Fibroblast of villous mesenchyme (primary cell): ENCODE results near the gene CTSC. TPM values are rescaled to one million over a fixed set of nuclear protein-coding genes. Genes with fewer than 3 reads are reported as not detected.
A peak's percentile ranks its signal among the peaks of the same experiment; 100 is the strongest.

Experiments
- DNase-seq: peaks from one replicate; pipeline ENCODE4 v3.0.0-alpha.2; 2010; ENCODE audit warnings: low read depth
- H3K4me3 ChIP-seq: 2 replicates; pipeline ENCODE4 v1.5.1; 2011; ENCODE audit warnings: low read depth, mild to moderate bottlenecking, low read length
- total RNA-seq: library from RNA; depleted of rRNA; stranded (reverse); fragments of >200 nt; gene quantifications from 2 replicates; pipeline ENCODE4 v1.2.3, GENCODE V29; 2012
- TF ChIP-seq, protein P1 (sequence below): IDR thresholded peaks from 2 replicates; pipeline ENCODE4 v1.5.1; 2012; ENCODE audit warnings: low read depth, mild to moderate bottlenecking, low read length; ENCODE audit not compliant: insufficient read depth

Gene CTSC
- total RNA-seq, 1 donor, result 276 TPM

DNA sequence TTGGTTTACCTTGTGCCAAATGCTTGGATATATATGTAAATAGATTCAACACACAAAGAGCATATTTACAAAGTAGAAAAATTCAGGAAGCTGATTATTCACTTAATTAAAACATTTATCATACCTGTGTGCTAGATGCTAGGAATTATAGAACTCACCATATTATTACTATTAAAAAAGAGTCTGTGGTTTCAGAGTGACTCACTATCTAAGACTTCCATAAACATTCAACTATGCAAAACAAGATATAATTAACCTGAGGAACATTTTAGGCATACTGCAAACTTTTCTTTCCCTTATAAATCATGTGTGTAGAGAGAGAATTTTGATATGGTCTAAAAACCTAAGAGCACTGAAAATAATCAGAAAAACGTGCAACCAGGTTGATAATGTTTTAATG is 27.3 kb downstream of the CTSC start:
- no peak overlapping the region for H3K4me3 ChIP-seq
- TF ChIP-seq, protein P1, sequence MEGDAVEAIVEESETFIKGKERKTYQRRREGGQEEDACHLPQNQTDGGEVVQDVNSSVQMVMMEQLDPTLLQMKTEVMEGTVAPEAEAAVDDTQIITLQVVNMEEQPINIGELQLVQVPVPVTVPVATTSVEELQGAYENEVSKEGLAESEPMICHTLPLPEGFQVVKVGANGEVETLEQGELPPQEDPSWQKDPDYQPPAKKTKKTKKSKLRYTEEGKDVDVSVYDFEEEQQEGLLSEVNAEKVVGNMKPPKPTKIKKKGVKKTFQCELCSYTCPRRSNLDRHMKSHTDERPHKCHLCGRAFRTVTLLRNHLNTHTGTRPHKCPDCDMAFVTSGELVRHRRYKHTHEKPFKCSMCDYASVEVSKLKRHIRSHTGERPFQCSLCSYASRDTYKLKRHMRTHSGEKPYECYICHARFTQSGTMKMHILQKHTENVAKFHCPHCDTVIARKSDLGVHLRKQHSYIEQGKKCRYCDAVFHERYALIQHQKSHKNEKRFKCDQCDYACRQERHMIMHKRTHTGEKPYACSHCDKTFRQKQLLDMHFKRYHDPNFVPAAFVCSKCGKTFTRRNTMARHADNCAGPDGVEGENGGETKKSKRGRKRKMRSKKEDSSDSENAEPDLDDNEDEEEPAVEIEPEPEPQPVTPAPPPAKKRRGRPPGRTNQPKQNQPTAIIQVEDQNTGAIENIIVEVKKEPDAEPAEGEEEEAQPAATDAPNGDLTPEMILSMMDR, result no peak
- peak; percentile 42 for DNase-seq

DNA sequence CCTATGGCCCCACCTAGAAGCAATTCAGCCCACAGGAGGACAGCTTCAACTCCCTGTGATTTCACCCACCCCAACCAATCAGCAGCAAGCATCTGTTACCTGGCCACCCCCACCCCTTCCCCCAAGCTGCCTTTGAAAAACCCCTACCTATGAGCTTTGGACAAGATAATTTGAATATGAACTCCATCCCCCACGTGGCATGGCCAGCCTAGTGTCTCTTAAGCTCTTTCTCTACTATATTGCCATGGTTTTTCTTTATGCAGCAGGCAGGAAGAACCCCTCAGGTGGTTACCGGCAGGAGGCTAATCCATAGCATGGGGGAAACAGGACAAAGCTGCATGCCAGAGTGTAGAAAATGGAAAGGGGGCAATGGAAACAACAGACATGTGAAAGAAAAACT is 29.0 kb downstream of the CTSC start:
- TF ChIP-seq, protein P1, result no peak
- no peak for DNase-seq
- H3K4me3 ChIP-seq, result no peak overlapping the region

DNA sequence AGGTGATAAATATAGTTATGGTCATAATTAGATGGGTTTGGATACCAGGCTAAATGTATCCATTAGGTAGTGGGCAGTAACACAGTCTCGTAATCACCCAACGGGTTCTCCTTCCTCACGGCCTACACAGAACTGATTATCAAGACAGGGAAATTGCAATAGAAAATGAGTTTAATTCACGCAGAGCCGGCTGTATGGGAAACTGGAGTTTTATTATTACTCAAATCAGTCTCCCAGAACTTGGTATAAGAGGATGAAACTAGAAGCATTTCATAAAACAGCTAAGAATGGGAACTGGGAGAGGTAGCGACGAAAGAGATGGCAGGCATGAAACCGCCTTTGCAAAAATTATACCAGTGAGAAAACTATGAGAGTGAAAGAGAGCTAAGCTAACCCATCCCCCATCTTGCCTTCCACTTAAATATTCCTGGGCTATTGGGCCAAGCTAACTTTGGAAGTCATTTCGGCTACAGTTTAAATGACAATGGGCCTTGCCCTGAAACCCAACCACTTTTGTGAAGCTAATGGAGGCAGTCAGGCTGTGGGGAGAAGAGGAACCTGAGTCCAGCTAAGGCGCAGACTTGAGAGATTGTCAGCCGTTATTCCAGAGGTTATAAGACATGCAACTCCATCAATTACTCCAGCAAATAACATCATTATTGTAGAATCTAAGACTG is 29.6 kb downstream of the CTSC start:
- no peak overlapping the region for H3K4me3 ChIP-seq
- no peak for DNase-seq
- TF ChIP-seq, protein P1, result no peak

DNA sequence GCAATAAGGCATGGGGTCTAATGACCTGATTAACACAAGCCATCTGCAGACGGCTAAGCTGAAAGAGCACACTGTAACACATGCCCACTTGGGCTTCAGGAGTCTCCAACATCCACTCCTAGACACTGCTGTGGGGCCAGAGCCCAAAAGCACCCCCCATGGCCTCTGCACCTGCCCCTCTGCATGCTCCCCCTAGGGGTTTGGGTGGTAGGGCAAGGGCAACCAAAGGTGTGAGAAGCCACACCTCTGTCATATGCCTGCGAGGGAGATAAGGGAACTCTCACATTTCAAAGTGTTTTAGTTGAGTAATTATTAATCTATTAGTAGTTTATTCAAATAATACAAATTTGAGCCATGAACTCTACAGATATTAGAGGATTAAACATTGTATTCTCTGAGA is 30.8 kb downstream of the CTSC start:
- no peak for DNase-seq
- TF ChIP-seq, protein P1, result no peak
- H3K4me3 ChIP-seq, result no peak overlapping the region

DNA sequence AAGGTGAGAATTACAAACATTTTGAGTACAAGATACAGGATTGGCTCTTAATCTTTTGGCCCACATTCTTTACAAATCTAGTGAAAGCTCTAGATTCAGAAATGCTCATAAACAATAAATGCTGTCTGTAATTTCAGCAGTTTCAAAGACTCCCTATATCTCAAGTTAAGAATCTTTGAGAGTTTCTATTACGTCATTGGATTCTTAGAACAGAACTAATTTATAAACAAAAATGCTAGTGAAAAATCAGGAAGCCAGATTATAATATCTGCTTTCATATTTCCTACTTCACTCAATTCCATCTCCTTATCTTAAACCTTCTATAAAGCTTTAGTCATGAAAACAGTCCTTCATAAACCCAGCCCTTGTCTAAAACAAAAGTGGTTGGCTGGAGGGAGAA is 32.1 kb downstream of the CTSC start:
- DNase-seq, result peak; percentile 53
- TF ChIP-seq, protein P1, result no peak

DNA sequence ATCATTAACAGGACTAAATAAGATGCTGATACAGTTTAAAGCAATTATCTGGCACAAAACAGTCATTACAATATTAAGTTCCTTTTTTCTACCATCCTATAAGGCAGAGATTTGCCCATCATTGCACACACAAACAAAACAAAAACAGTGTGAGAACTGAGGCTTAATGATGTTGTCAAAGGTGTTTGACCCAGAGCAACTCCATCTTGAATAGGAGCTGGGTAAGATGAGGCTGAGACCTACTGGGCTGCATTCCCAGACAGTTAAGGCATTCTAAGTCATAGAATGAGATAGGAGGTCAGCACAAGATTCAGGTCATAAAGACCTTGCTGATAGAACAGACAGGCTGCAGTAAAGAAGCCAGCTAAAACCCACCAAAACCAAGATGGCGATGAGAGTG is 33.2 kb downstream of the CTSC start:
- no peak for DNase-seq
- no peak overlapping the region for H3K4me3 ChIP-seq
- TF ChIP-seq, protein P1, result no peak

More for the DNA sequence above, 32.1 kb downstream of the CTSC start:
- H3K4me3 ChIP-seq, result no peak overlapping the region

DNA sequence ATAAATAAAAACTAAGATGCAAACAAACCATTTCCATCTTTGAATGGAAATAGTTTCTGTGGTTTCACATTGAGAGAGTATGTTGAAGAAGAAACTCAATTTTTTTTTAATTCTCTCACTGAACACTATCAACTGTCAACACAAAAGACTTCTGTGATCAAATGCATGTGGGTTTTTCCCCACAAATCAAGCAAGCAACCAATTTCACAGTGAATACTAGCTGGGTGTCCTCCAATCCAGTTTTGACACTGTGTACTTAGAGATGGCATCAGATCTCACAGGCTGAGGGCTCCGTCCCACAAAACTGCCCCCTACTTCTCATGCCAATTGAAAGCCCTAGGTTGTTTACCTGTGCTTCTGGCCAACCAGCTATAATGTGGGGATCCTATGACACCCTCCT is 34.5 kb downstream of the CTSC start:
- no peak for DNase-seq
- no peak overlapping the region for H3K4me3 ChIP-seq
- TF ChIP-seq, protein P1, result no peak
